NCI-H1694 (cell line): Measurements from ENCODE around the gene EIPR1.

ENCODE experiments used
- DNase-seq: peaks from one replicate; lab custom pipeline; 2025; lab: John Stamatoyannopoulos, UW

Gene EIPR1

DNA sequence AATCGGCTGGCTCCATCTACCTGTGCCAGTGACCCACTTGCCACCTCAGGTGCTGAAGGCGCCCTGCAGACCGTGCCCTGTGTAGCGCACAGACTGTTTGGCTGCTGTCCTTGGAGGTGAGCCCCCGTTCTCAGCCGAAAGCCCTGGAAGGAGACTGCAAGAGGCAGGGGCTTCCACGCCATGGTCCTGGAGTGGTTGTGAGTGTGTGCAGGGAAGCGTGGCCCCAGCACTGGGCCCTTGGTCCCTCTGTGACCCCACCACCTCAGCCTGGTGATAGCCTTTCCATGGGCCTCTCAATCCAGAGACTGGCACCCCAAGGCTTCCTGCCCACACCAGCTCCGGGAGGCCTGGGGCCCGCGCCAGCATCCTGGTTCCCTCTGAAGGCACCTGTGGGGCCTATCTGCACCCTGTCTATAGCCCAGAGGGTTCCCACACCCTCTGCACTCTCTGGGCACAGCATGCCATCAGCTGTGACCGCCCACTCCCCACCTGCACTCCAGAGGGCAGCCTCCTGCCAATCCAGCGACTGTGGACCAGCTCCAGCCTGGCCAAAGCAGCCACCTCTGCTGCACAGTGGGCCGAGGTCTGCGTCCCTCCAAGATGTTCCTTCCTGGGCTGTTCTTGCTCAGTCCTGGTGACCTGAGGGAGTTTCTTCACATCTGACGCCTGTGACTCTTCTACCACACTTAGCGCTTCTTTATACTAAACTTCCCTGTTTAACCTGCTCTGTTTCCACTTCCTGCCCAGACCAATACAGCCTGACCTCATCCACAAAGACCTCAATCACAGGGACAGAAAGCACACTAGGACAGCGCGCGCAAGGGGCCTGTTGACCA lies 109.5 kb downstream of the EIPR1 start:
- no peak for DNase-seq

- DNase-seq = peak; percentile 78
These were observed 110.4 kb downstream of the EIPR1 start for GRCh38 chr2:3266925-3267867.

- no peak for DNase-seq
These were observed 111.4 kb downstream of the EIPR1 start for GRCh38 chr2:3265981-3266924.

DNA sequence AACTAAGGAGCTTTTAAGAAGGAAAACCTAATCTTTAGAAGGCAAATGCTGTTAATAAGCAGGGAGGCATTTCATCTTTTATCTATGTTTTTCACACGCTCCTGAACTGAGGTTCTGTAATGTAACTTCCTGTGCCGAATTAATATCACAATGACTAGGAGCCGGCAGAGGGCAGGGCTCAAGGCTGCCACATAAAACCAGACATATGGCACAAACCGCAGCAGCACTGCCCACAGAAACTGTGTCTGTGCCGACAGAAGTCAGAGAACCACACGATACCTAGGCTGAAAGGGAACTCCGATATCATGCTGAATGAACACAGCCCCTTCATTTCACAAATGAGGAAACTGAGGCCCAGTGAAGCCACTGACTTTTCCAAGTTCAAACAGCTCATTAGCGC lies 112.1 kb downstream of the EIPR1 start:
- no peak for DNase-seq

DNA sequence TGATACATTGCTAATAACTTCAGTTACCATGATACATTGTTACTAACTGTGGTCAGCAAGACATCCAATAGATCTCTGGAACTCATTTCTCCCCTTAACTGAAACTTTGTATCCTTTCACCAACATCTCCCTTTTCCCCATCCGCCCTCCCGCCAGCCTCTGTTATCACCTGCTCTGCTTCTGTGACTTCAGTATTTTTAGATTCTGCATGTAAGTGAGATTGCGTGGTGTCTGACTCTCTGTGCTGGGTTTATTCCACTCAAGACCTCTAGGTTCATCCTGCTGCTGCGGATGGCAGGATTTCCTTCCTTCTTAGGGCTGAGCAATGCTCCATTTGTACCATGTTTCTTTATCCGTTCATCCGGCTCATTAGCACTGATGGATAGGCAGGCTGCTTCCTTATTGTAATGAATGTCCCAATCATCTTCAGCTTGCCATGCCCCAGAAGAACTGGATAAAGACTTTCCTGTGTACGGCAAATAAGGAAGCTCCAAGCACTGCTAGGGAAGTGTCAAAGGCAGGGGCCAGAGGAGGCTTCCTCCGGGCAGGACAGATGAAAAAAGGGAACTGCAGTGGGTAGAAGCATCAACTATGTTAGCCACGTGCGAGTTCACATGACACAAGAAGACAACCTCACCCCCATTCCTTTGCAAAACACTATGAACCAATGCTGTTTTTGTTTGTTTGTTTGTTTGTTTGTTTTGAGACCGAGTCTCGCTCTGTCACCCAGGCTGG lies 113.4 kb downstream of the EIPR1 start:
- no peak for DNase-seq

DNA sequence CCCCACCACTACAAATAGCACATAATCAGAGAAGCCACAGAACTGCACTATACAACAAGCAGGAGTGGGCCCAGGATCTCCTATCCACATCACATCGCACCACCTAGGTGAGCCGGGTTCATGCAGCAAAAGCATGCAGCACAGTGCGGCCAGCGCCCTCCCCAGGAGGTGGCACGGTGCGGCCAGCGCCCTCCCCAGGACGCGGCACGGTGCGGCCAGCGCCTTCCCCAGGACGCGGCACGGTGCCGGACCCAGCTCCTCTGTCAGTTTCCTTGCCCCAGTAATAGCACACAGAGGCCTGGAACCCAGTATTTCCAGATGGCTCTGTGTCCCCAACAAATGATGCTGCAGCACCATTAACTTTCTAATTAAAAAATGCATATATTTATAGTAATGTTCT lies 114.1 kb downstream of the EIPR1 start:
- no peak for DNase-seq

GRCh38 chr2:3262437-3263388 lies 114.9 kb downstream of the EIPR1 start:
- DNase-seq = no peak

- no peak for DNase-seq
These were observed 116.1 kb downstream of the EIPR1 start for GRCh38 chr2:3261511-3261910.

DNA sequence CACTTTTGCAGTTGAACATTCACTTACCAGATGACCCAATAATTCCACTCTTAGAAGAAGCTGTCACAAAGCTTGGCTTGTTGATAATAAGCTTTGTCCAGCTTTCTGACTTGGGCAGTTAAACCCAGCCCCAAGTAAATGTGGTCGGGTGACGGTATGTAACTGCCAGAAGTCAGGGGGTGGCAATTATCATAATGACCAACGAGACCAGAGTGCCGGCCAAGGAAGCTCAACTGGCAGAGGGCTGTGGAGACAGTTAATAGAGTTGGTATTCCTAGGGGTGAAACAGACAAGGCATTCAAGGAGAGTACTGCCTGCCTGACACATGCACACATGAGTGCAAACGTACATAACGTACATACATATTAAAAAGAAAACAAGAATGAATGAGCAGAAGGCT lies 116.7 kb downstream of the EIPR1 start:
- DNase-seq = no peak

DNA sequence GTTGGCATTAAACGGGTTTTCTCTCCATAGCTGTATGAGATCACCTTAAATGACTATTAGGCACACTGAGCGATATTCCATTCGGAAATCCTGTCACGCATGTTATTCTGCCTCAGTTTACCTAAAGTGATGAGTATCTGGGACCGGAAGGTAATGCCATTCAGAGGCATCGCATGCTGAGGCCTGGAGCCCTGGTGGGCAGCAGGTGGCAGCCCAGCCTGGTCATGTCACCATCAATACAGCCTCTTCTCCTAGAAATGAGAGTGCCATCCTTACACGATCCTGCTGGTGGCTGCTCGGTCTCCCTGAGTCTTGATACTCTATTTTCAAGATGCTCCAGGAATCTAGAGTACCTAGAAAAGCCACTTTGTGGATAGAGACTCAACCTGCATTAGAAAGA lies 119.8 kb downstream of the EIPR1 start:
- peak; percentile 41 for DNase-seq

- DNase-seq = peak; percentile 90
These were observed 120.5 kb downstream of the EIPR1 start for GRCh38 chr2:3257166-3257565.

DNA sequence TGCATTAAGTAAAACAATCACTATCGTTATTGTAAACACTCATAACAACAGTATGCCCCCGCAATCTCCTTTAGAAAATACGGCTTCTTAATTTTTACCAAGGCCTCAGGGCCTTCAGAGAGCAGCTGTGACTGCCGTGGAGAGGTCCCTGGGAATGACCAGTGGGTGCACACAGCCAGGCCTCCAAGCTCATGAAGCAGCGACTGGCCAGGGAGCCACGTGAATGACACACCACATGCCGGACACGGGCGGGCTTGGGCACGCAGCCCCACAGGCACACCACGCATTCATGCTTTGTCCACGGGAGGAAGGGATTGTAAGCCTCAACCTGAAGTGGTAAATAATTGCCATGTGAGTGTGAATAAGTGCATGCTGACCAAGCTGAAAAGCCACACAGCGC lies 121.0 kb downstream of the EIPR1 start:
- no peak for DNase-seq

- DNase-seq = no peak
These were observed 121.5 kb downstream of the EIPR1 start for GRCh38 chr2:3256157-3256556.

- peak; percentile 98 for DNase-seq
These were observed 123.1 kb downstream of the EIPR1 start for GRCh38 chr2:3254442-3254941.

DNA sequence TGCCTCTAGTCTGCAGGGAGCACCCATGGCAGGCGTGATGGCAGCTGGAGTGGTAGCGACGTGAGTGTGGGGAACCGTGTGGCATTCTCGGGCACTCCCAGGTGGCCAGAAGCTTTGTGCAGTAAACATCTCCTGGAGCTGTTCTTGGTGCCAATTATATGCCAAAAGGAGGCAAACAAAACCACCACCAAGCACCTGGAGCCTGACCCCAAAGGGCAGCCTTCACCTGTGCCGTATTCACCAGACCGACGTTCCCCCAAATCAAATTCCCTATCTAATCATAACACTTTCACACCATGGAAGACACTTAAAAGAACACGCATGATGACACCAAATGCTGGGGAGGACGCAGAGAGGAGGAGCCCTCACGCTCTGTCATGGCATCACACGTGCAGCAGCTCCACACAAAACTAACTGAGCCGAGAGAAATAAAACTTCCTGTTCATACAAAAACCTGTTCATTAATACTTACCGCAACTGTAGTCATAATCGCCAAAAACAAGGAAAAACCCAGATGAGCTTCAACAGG lies 123.6 kb downstream of the EIPR1 start:
- no peak for DNase-seq

DNA sequence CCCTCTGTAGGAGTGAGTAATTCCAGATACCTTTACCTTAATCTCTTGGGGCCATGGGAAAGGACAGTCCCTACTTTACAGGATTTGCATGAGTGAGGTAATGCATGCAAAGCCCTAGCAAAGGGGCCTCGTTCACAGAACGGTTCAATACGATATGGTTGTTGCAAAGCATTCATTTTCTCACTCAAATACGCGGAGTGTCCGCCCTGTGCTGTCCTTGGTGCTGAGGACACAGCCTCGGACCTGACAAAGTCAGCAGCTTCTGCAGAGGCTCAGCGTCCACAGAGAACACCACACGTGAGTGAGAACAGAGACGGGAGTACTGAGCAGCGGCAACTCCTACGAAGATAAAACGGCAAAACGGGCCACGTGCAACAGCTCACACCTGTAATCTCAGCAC lies 125.7 kb downstream of the EIPR1 start:
- DNase-seq = no peak

DNA sequence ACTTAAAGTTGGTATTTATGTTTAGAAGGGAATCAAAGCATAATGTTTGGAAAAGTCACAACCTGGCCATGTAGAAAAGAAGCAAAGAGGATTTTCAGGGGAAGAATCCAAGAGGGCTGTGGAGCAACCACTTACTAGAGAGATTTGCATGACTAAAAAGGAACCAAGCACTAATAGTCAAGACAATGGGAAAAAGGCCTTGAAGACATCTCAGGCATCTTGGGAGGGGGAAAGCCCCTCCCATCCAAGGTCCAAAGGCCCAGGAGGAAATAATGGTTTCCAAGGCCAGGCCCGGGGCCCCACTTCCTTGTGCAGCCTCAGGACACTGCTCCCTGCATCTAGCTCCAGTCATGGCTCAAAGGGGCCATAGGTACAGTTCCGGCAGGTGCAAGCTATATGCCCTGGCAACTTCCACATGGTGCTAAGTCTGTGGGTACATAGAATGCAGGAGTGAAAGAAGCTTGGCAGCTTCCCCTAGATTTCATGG lies 128.1 kb downstream of the EIPR1 start:
- DNase-seq = no peak

DNA sequence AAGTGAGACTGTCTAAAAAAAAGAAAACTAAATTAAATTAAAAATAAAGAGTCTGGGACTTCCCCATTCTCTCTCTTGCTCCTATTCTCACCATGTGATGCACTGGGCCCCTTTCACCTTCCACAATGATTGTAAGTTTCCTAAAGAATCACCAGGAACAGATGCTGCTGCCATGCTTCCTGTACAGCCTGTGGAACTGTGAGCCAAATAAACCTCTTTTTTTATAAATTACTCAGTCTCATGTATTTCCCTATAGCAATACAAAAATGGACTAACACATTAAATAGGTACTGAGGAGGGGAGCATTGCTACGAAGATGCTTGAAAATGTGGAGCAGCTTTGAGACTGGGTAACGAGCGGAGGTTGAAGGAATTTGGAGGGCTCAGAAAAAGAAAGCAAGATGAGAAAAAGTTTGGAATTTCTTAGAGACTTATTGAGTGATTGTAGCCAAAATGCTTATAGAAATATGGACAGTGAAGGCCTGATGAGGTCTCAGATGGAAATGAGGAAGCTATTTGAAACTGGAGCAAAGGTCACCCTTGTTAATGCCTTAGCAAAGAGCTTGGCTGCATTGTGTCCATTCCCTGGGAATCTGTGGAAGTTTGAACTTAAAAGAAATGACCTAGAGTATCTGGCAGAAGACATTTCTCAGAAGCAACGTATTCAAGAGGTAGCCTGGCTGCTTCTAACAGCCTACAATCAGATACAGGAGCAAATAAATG lies 128.7 kb downstream of the EIPR1 start:
- DNase-seq = no peak
